EH (cell line): Measurements from ENCODE around the gene QRFPR.
A peak's percentile ranks its signal among the peaks of the same experiment; 100 is the strongest.
"Not testable (repeated sequence)": the region's sequence is repeated elsewhere in the genome, so short reads cannot be mapped to it uniquely, and the experiment has no call there.

Experiments
- DNase-seq: peaks from one replicate; pipeline ENCODE4 v3.0.0-alpha.2; 2015; ENCODE audit warnings: low read depth

QRFPR gene

GRCh38 chr4:121339307-121339706 is 41.5 kb downstream of the QRFPR start:
- no peak for DNase-seq

- DNase-seq: no peak
Observed at GRCh38 chr4:121338518-121338917, 42.3 kb downstream of the QRFPR start.

DNA sequence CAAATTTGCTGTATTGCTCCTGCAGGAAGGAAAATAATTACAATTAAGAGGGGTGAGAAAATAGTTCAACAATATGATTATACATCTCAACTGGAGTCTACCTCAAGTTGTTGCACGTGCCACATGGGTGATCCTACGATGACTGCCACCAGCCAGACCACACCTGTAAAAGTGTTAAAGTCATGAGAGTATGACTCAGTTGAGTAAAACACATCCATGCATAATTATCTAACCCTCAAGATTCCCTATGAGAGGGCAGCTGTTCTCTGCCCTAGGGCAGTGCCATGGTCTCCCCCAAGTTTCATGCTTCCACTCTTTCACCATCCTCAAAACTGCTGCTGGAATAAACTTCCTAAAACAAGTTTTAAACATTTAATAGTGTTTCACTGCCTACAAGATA is 44.1 kb downstream of the QRFPR start:
- DNase-seq: no peak

DNA sequence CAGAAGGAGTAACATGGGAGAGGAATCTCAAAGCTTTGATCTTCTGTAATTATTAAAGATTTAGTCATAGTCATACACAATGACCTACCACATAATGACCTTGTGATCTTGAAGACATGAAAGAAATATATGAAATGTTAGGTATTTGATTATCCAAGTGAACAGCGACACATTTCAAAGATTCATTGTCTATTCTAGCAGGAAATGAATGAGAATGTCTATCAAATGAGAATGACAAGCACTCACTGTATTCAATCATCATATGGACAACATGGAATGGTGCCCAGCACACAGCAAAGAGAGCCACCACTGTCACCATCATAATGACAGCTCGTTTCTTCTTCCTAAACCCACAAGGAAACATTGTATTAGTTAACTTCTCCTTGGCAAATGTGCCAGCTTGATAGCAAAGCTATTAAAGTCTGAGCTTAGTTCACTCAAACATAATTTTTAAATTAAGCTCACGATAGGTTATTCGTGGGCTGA is 50.6 kb downstream of the QRFPR start:
- no peak for DNase-seq

GRCh38 chr4:121326597-121326996 is 54.2 kb downstream of the QRFPR start:
- DNase-seq: no peak

DNA sequence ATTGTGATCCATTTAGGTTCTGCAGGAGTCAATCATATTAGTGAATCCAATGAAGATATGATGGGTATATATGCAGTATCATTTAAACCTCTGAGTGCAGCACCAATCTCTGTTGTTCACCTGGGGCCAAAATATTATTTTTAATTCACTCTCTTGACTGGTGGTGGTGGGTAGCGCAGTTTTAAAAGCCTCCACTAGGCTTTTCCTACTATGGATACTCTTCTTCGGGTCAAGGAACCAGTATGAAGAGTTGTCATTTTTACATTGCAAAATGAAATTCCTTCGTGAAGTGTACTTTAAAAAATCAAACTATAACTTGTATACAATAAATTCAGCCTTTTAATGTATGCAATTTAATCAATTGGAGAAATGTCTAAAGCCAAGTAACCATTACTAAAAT is 56.5 kb downstream of the QRFPR start:
- no peak for DNase-seq

- no peak for DNase-seq
Observed at GRCh38 chr4:121321466-121321865, 59.4 kb downstream of the QRFPR start.

GRCh38 chr4:121316091-121316490 is 64.7 kb downstream of the QRFPR start:
- no peak for DNase-seq

GRCh38 chr4:121313430-121313829 is 67.4 kb downstream of the QRFPR start:
- DNase-seq: not testable (repeated sequence)

- no peak for DNase-seq
Observed at GRCh38 chr4:121308828-121309227, 72.0 kb downstream of the QRFPR start.

- DNase-seq: peak; percentile 34
Observed at GRCh38 chr4:121308328-121308663, 72.5 kb downstream of the QRFPR start.

- peak; percentile 45 for DNase-seq
Observed at GRCh38 chr4:121307445-121308327, 73.1 kb downstream of the QRFPR start.

DNA sequence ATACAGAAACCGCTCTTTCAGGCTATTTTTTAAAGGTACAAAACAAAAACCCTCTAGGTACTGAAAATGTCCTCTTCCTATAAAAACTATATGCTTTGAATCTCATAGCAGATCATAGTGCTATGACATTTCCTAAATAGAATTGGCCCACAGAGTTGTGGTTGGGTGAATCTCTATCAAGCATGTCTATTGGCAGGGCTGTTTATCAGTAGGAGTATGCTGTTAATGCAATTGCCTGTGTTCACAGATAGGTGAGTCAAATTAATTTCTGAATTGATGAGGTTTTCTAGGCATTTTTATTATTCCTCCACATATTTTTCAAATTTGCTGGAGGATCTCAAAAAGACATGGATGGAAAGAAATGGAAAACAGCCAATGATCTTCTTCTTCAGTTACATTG is 73.9 kb downstream of the QRFPR start:
- DNase-seq: no peak

DNA sequence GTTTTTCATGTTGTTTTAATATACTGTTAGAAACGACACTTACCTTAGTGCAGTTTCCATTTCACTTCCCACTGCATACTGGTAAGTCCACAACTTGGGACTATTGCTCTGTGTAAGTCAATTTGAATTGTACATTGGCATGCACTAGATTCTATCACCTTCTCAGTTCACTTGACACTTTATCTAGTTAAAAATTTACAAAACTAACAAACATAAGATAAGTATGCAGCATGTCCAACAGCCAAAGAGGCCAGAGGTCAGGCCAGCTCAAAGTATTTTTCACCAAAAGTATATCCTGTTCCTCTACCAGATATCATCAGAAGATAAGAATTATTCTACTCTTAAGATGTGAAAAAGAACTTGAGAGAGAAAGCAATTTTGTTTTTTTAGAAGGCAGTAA is 75.9 kb downstream of the QRFPR start:
- DNase-seq: no peak

DNA sequence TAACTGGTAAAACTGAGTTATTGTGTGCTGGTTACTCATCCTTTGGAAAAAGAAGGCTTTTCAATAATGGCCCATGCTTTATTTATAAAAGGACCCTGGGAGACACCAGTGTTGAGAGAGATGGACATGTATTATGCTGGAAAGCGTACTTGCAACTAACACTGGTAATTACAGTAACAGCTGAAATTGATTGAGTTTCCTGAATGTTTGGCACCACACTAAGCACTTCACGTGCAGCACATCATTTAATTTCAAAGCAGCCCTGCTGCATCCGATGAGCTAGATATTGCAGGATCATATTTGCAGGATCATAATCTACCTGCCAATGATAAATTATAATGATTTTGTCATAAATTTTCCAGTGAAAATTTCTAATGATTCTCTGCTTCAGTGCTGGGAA is 81.5 kb downstream of the QRFPR start:
- no peak for DNase-seq

- DNase-seq: no peak
Observed at GRCh38 chr4:121283319-121283718, 97.5 kb downstream of the QRFPR start.

DNA sequence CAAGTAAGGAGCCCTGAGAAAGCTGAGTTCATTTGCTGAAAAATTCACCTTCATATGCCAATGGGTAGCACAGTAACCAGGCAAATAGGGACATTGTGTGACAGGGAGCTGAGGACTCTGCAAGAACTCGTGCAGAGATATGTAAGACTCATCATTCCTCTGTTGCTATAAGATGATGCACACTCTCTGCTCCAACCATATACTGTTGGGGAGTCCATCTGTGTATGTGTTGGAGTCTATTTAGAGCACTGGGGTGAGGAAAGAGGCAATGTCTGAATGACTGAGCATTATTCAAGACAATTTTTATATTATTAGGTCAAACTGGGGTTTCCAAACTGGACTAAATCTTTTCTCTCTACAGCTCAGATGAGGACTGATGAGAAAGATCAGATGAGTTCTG is 100.4 kb downstream of the QRFPR start:
- no peak for DNase-seq

DNA sequence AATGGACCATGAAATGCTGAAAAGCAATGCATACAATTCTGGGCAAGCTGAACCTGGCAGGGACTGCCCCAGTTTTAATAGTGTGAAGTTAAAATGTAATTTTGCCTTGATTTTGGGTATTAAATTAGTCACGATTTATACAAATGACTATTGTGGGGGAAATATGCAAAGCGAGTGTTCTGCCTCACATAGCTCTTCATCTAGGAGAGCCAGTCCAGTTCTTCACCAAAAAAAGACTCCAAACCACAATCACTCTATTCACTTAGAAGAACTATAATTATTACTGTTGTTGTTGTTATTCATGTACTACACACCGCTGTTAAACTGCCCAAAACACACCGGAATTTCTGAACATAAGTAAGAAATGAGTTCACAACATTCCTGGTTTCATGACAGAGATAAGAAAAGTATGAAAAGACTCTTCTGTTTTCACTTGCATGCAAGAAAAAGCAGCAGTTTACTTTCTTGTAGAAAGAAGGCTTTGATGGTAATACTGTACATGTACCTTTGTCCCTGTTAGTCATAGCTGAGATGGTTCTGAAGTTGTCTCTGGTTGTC is 101.9 kb downstream of the QRFPR start:
- peak; percentile 6 for DNase-seq
